NCI-H510A (cell line): ENCODE measurements around the gene FAS.

ENCODE experiments used
- DNase-seq: peaks from one replicate; lab custom pipeline; 2025; lab: John Stamatoyannopoulos, UW

Gene FAS

DNA sequence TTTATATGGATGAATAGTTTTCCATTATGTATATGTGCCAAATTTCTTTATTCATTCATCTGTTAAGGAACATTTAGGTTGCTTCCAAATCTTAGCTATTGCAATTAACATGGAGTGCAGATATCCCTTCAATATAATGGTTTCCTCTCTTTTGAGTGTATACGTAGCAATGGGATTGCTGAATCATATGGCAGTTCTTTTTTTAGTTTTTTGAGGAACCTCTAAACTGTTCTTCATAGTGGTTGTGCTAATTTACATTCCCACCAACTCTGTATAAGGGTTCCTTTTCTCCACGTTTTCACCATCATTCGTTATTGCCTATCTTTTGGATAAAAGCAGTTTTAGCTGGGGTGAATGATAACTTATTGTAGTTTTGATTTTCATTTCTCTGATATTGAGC lies 46.5 kb downstream of the FAS start:
- DNase-seq, result no peak

DNA sequence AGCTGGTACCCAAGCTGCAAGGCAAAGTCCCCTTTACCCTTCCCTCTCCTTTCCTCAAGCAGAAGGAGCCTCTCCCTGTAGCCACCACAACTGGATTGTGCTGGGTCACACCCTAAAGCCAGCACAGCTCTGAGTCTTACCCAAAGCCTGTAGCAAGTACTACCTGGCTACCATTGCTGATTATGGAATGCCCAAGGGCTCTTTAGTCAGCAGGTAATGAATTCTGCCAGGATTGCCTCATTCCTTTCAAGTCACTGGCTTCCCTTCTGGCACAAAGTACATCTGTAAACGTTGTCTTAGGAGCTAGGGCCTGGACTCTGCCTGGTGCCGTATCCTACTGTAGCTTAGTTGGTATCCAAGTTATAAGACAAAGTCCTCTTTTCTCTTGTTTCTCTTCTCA lies 52.0 kb downstream of the FAS start:
- no peak for DNase-seq

- no peak for DNase-seq
Observed at GRCh38 chr10:89043052-89043451, 52.5 kb downstream of the FAS start.

DNA sequence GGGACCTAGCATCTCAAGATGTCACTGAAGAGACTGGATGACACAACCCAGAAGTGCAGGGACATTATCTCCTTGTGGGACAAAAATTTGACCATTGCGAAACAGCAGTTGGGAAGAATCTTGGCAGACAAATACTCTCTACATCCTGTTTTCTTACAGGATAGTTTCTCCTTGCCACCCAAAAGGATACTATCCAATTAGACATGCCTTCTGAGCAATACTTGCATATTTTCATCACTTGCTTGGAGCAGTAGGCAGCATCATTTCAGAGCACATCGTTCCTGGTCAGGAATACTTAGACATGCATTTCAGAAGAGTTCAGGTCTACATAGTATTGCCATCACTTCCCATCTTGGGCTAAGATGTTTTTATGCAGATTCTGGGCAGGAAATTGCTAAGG lies 56.8 kb downstream of the FAS start:
- DNase-seq, result no peak

- no peak for DNase-seq
Observed at GRCh38 chr10:89051593-89051992, 61.0 kb downstream of the FAS start.

DNA sequence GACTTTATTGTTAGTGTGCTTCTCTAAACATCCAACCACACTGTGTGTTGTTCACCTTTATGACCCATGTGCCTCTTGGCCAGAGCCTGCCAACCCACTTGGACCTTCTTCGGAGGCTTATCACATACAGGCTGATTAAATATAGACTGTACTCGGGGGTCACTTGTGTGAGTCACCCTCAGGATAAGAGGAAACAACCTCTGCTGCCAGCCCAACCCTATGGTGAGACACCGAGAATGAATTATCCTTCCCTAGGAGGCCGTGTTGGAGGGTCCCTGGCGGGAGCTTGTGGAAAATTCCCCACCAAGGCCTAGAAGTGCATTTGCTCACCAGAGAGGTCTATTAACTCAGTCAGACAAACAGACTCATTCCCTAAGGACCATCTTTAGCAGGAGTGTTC lies 63.0 kb downstream of the FAS start:
- no peak for DNase-seq

DNA sequence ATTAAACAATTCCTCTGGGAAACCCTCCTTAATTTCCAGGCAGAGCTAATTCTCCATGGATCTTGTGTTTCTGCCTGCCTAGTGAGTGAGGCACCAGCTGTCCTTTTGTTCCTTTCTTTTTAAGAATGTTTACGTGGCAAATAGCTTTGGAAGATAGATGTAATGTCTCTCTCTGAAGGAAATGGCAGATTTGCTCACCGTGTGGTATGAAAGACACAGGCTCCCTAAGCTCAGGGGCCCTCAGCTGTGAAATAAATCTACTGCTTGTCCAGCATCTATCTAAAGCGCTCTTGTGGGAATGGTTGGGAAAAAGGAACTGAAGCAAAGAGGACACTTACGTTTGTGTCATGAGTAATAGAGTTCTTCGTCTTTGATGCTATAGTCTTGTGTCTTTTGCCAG lies 64.6 kb downstream of the FAS start:
- DNase-seq, result no peak

- DNase-seq, result no peak
Observed at GRCh38 chr10:89062861-89063260, 72.3 kb downstream of the FAS start.

DNA sequence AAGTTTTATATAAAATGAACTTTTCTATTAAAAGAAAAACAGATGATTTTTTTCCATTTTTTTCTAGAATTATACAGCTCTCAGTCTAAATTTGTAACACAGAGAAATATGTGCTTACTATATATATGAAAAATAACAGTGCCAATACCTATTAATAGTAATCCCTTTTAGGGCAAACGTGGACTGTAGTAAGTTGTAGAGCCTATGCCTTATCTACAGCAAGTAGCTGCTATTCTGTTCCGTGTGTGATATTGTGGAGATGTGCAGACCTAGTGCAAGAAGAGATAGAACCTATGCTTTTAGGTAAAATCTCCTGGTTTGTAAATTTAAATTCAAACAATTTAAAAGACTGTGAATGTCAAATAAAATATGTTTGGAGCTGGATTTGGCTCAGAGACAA lies 72.9 kb downstream of the FAS start:
- DNase-seq, result no peak

DNA sequence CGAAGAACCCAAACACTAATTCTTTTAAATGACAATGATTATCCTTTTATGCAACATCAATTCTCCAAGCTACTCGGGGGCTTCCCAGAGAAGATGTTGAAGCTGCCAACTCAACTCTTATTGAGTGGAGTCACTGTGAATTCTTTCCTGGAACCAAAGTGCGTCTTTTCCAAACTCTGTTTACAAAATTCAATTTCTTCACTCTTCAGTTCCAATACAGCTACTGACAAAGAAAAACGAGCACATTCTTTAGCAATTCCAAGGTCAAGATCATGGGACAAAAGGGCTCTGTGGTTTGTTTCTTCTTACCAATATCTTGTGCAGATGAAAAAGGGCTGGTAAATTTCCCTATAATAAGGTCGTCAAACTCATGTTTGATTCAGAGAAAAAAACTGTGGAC lies 74.2 kb downstream of the FAS start:
- DNase-seq, result no peak
